ENCODE results near the gene ARHGDIB.

The ARHGDIB gene

GRCh38 chr12:14982991-14983390 lies 21.6 kb upstream of the ARHGDIB start:
- no peak for DNase-seq (ENCODE audit: low read depth)

- DNase-seq (ENCODE audit: low read depth), result no peak
Measured at GRCh38 chr12:14982562-14982961, 21.2 kb upstream of the ARHGDIB start.

GRCh38 chr12:14981049-14981448 lies 19.6 kb upstream of the ARHGDIB start:
- no peak for DNase-seq (ENCODE audit: low read depth)

GRCh38 chr12:14979468-14979867 lies 18.1 kb upstream of the ARHGDIB start:
- no peak for DNase-seq (ENCODE audit: low read depth)

GRCh38 chr12:14976658-14977057 lies 15.3 kb upstream of the ARHGDIB start:
- DNase-seq (ENCODE audit: low read depth), result no peak

- no peak for DNase-seq (ENCODE audit: low read depth)
Measured at GRCh38 chr12:14975457-14975856, 14.1 kb upstream of the ARHGDIB start.

GRCh38 chr12:14974633-14975032 lies 13.2 kb upstream of the ARHGDIB start:
- no peak for DNase-seq (ENCODE audit: low read depth)

GRCh38 chr12:14972816-14973215 lies 11.4 kb upstream of the ARHGDIB start, which contains the start of gene PDE6H:
PDE6H (plus strand) TSS chr12:14973042; CDS start chr12:14978013, 4,971 bp downstream.
- DNase-seq (ENCODE audit: low read depth), result no peak

- DNase-seq (ENCODE audit: low read depth), result no peak
Measured at GRCh38 chr12:14970473-14970872, 9.1 kb upstream of the ARHGDIB start.

GRCh38 chr12:14968478-14968877 lies 7.1 kb upstream of the ARHGDIB start:
- no peak for DNase-seq (ENCODE audit: low read depth)

- no peak for DNase-seq (ENCODE audit: low read depth)
Measured at GRCh38 chr12:14965221-14965620, 3.8 kb upstream of the ARHGDIB start.

- DNase-seq (ENCODE audit: low read depth), result no peak
Measured at GRCh38 chr12:14964406-14964805, 3.0 kb upstream of the ARHGDIB start.

GRCh38 chr12:14963520-14963919 lies 2.1 kb upstream of the ARHGDIB start:
- DNase-seq (ENCODE audit: low read depth), result no peak

- no peak for DNase-seq (ENCODE audit: low read depth)
Measured at GRCh38 chr12:14962797-14963196, 1.4 kb upstream of the ARHGDIB start.

GRCh38 chr12:14962153-14962539 lies 745 bp upstream of the ARHGDIB start:
- no peak for DNase-seq (ENCODE audit: low read depth)

- DNase-seq (ENCODE audit: low read depth), result no peak
Measured at GRCh38 chr12:14960548-14961465, 594 bp downstream of the ARHGDIB start.

GRCh38 chr12:14959916-14960496 lies 1.4 kb downstream of the ARHGDIB start:
- no peak for DNase-seq (ENCODE audit: low read depth)

- no peak for DNase-seq (ENCODE audit: low read depth)
Measured at GRCh38 chr12:14959463-14959862, 1.9 kb downstream of the ARHGDIB start.

GRCh38 chr12:14959126-14959440 lies 2.3 kb downstream of the ARHGDIB start:
- DNase-seq (ENCODE audit: low read depth), result no peak

GRCh38 chr12:14958361-14959125 lies 2.9 kb downstream of the ARHGDIB start:
- no peak for DNase-seq (ENCODE audit: low read depth)

- no peak for DNase-seq (ENCODE audit: low read depth)
Measured at GRCh38 chr12:14957551-14958168, 3.7 kb downstream of the ARHGDIB start.

GRCh38 chr12:14956905-14957304 lies 4.5 kb downstream of the ARHGDIB start:
- no peak for DNase-seq (ENCODE audit: low read depth)

All from stimulated activated CD8-positive, alpha-beta memory T cell treated with anti-CD3 and anti-CD28 coated beads, Interleukin-7, amount 100 ng/mL, for 24 hours (primary cell).